K562 (cell line): ENCODE results near the gene CRYBA1. TPM values are rescaled to one million over a fixed set of nuclear protein-coding genes. Genes with fewer than 3 reads are reported as not detected.

ENCODE experiments used
- ATAC-seq: fragments of 200-7000 bp; cut with Tn5 transposase; 3 replicates; pipeline ENCODE4 v1.9.1; 2020; ENCODE audit warnings: moderate library complexity
- BruUV-seq: library from RNA; stranded (reverse); fragments of 400-500 nt; replicated peaks from 2 replicates; lab custom pipeline; 2021; lab: Mats Ljungman, UMichigan
- CTCF ChIA-PET: fragments of 300-600 bp; formaldehyde crosslinking; extraction: SDS; loops from one replicate; lab custom pipeline; 2021; ENCODE audit warnings: low intra/inter-chr PET ratio; lab: Yijun Ruan, JAX
- POLR2A ChIA-PET: fragments of 300-600, 350-650 bp; sonication (Branson Sonifier 250); formaldehyde crosslinking; extraction: SDS; loops from one replicate; lab custom pipeline; 2021; ENCODE audit warnings: antibody characterized with exemption, inconsistent platforms; lab: Yijun Ruan, JAX
- DNase-seq, 4 experiments: peaks; one replicate each; pipeline versions ENCODE4 v3.0.0 to v3.0.0-alpha.2; 2011 to 2018; ENCODE audit warnings: low spot score in 3 of 4, mixed read lengths in 3 of 4; ENCODE audit errors: extremely low read depth in 1 of 4
- FAIRE-seq: peaks from 2 replicates; lab custom pipeline; 2011; peaks lifted over from hg19 to GRCh38; lab: Jason Lieb, UNC
- H2AFZ ChIP-seq: 2 replicates; pipeline ENCODE4 v1.6.0; 2011; ENCODE audit warnings: low read depth, low read length, control low read depth, inconsistent platforms
- H3K27ac ChIP-seq: fragments of 200-600 bp; 3 replicates; pipeline ENCODE4 v1.8.0; 2011; ENCODE audit warnings: low read depth, mild to moderate bottlenecking, control low read depth, inconsistent platforms, low read length, moderate library complexity, mixed read lengths; ENCODE audit errors: extremely low read depth
- H3K27me3 ChIP-seq, 2 experiments: fragments of 300-600 bp in 1 of 2; 2 replicates in 1 of 2; 3 replicates in 1 of 2; pipeline versions ENCODE4 v1.6.0 to v1.8.0; 2011; ENCODE audit warnings: inconsistent platforms in 2 of 2, low read length in 2 of 2, mild to moderate bottlenecking in 1 of 2, mixed read lengths in 1 of 2, moderate library complexity in 1 of 2; ENCODE audit not compliant: control insufficient read depth in 2 of 2, insufficient read depth in 2 of 2
- H3K36me3 ChIP-seq: fragments of 300-600 bp; 3 replicates; pipeline ENCODE4 v1.8.0; 2011; ENCODE audit warnings: mild to moderate bottlenecking, low read length, inconsistent platforms; ENCODE audit not compliant: control insufficient read depth, insufficient read depth
- H3K4me1 ChIP-seq, 2 experiments: fragments of 200-600 bp in 1 of 2; replicated peaks in 1 of 2; 2 replicates in 1 of 2; 3 replicates in 1 of 2; pipeline versions ENCODE4 v1.5.1 to v1.8.0; 2011; ENCODE audit warnings: inconsistent platforms in 2 of 2, low read length in 2 of 2, mild to moderate bottlenecking in 1 of 2, mixed read lengths in 1 of 2, moderate library complexity in 1 of 2; ENCODE audit not compliant: control insufficient read depth in 2 of 2, insufficient read depth in 2 of 2
- H3K4me2 ChIP-seq: 2 replicates; pipeline ENCODE4 v1.6.1; 2011; ENCODE audit warnings: low read length, control low read depth, inconsistent platforms, mixed read lengths; ENCODE audit not compliant: insufficient read depth
- H3K4me3 ChIP-seq: fragments of 200-600 bp; sonication (generic), shearing (Covaris generic); 2 replicates; pipeline ENCODE4 v1.5.1; 2016; ENCODE audit warnings: control low read depth, inconsistent platforms
- H3K79me2 ChIP-seq: fragments of 200-600 bp; 3 replicates; pipeline ENCODE4 v1.8.0; 2011; ENCODE audit warnings: low read length, inconsistent platforms; ENCODE audit not compliant: control insufficient read depth, insufficient read depth
- H3K9ac ChIP-seq, 2 experiments: 2 replicates each; pipeline versions ENCODE4 v1.6.0 to v1.6.1; 2011; ENCODE audit warnings: low read depth in 2 of 2, low read length in 2 of 2, control low read depth in 1 of 2, inconsistent platforms in 1 of 2, mild to moderate bottlenecking in 1 of 2, mixed read lengths in 1 of 2; ENCODE audit not compliant: insufficient read depth in 1 of 2
- H3K9me1 ChIP-seq: one replicate; pipeline ENCODE4 v1.6.0; 2011; ENCODE audit warnings: inconsistent platforms, mild to moderate bottlenecking, low read length, moderate library complexity; ENCODE audit not compliant: control insufficient read depth, insufficient read depth
- H3K9me3 ChIP-seq: replicated peaks from 2 replicates; pipeline ENCODE4 v1.5.1; 2011; ENCODE audit warnings: low read depth, low read length, inconsistent platforms; ENCODE audit not compliant: control insufficient read depth, insufficient read depth
- H4K20me1 ChIP-seq: replicated peaks from 2 replicates; pipeline ENCODE4 v1.6.1; 2011; ENCODE audit warnings: low read length, inconsistent platforms, mixed read lengths; ENCODE audit not compliant: control insufficient read depth, insufficient read depth
- CHD7 ChIP-seq: fragments of 200-600 bp; sonication (generic); IDR thresholded peaks from one replicate; pipeline ENCODE4 v1.6.1; 2012; ENCODE audit warnings: mild to moderate bottlenecking, low read depth, low read length, inconsistent platforms
- E2F3 ChIP-seq: fragments of 250-450 bp; sonication (Bioruptor Pico); IDR thresholded peaks from 2 replicates; pipeline ENCODE4 v1.4.0; 2020; ENCODE audit warnings: mild to moderate bottlenecking
- MYBL2 ChIP-seq, 2 experiments: fragments of 450-650 bp in 1 of 2; sonication (generic) in 1 of 2; formaldehyde crosslinking in 1 of 2; IDR thresholded peaks; 2 replicates each; pipeline versions ENCODE4 v1.6.1 to v1.8.1; 2017 to 2022; ENCODE audit warnings: borderline replicate concordance in 1 of 2, inconsistent platforms in 1 of 2, low read depth in 1 of 2, mild to moderate bottlenecking in 1 of 2, missing genetic modification reagents in 1 of 2, moderate library complexity in 1 of 2
- USF2 ChIP-seq: sonication (generic); formaldehyde crosslinking; IDR thresholded peaks from 2 replicates; pipeline ENCODE4 v1.5.0; 2020; ENCODE audit warnings: missing genetic modification reagents
- ZHX1 ChIP-seq: fragments of 150-350 bp; conservative IDR thresholded peaks from 2 replicates; pipeline ENCODE4 v1.6.1; 2014; ENCODE audit warnings: low read length
- ZNF347 ChIP-seq: fragments of 450-650 bp; formaldehyde crosslinking; IDR thresholded peaks from 2 replicates; pipeline ENCODE4 v1.4.0; 2020; ENCODE audit warnings: low read depth, mild to moderate bottlenecking, moderate library complexity
- ZSCAN29 ChIP-seq: fragments of 450-650 bp; IDR thresholded peaks from 2 replicates; pipeline ENCODE4 v1.6.1; 2017
- WGBS: fragments of 100-300 bp; shearing (Covaris generic); methylation state at CpG from one replicate; pipeline ENCODE4 v1.1.6; 2016; ENCODE audit warnings: low coverage, mixed read lengths; ENCODE audit not compliant: insufficient coverage; ENCODE audit errors: missing lambda C conversion rate; 5-methylcytosine and 5-hydroxymethylcytosine counted together
- in situ Hi-C: fragments of 300-500 bp; cut with MboI; formaldehyde crosslinking; loops from 4 replicates; pipeline ENCODE4 v1.15.0; 2018; ENCODE audit warnings: inconsistent platforms, mixed read lengths
- intact Hi-C: fragments of 100-400 bp; cut with micrococcal nuclease; formaldehyde crosslinking; loops from 2 replicates; pipeline ENCODE4 v1.14.2; 2022
- polyA plus RNA-seq, 8 experiments: library from polyadenylated mRNA; depleted of rRNA in 4 of 8; stranded (reverse) in 5 of 8; unstranded in 3 of 8; fragments of >200 nt; fragmentation: Nextera tagmentation in 2 of 8; fragmentation: Illumina TruSeq in 1 of 8; extraction: Ambion mirVana in 2 of 8; extraction: Trizol in 1 of 8; gene quantifications; 2 replicates each; pipeline versions ENCODE4 v1.2.1 to v1.2.3, GENCODE V29; 2011 to 2014; ENCODE audit warnings: inconsistent platforms in 1 of 8, missing spikeins in 1 of 8
- total RNA-seq, 7 experiments: library from RNA; depleted of rRNA in 6 of 7; stranded (reverse); fragments of >200 nt in 6 of 7; fragmentation: Illumina TruSeq in 2 of 7; extraction: Trizol in 2 of 7; gene quantifications; 2 replicates each; pipeline versions ENCODE4 v1.2.1 to v1.2.3, GENCODE V29; 2011 to 2021; ENCODE audit warnings: low replicate concordance in 1 of 7

CRYBA1 gene
- total and polyA plus RNA-seq, 9 of the 15 experiments (the other 6 are each of a cell fraction or from before 2014, with no cell fraction given), result not detected

DNA sequence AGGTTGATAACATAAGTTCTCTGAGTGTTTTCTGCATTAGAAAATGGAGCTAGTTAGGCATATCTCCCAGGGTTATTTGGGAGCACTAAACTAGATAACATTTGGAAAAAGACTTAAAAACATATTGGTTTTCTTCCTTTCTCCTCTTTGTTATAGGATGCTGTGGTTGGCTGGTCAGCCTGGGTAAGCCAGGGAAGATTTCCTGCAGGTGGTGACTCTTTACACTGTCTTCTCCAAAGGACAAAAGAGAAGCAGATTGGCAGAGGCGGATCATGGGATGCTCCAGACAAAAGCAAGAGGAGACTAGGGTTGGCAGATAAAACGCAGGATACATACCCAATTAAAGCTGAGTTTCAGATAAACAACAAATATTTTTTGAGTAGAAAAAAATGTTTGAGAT, 6.2 kb upstream of the CRYBA1 start:
- FAIRE-seq (no peak), ATAC-seq (no peak), DNase-seq (no peak)
- no peak overlapping the region for H3K9ac ChIP-seq
- in situ Hi-C loops, result no loop called here
- no peaks in the 10 kb centered on the region for H3K27me3 ChIP-seq
- no peaks in the 10 kb centered on the region for H3K9me1 ChIP-seq
- 46% methylated on average over 2 of the region's 2 CpGs for WGBS
- H3K4me3 ChIP-seq, result no peak overlapping the region
- peaks cover 3 to 13% of the 10 kb centered on the region in 2 experiments; a peak in 3 of 5 replicates for H3K4me1 ChIP-seq
- H3K9me3 ChIP-seq, result no peaks in the 10 kb centered on the region
- CTCF ChIA-PET, result interaction anchor here (0.5 to 1.4 kb wide), 2 partner anchors 8 to 21 kb away, joined by 3 to 4 read pairs; no protein-coding TSS in a partner anchor
- no peaks in the 10 kb centered on the region for H3K36me3 ChIP-seq
- intact Hi-C loops, result loop anchor here (10.0 kb wide), 1 partner anchor 96 kb away; no protein-coding TSS in a partner anchor
- POLR2A ChIA-PET, result interaction anchor here (0.7 to 1.2 kb wide), 4 partner anchors 10 to 25 kb away, joined by 3 to 4 read pairs (median 4); no protein-coding TSS in a partner anchor
- H3K27ac ChIP-seq, result no peak overlapping the region
- no peaks in the 10 kb centered on the region for H3K79me2 ChIP-seq
- H2AFZ ChIP-seq, result no peak overlapping the region
- no TSS peak for BruUV-seq
- no peak overlapping the region for H3K4me2 ChIP-seq
- no peaks in the 10 kb centered on the region for H4K20me1 ChIP-seq
- TF ChIP-seq ZSCAN29, result no peak
- no peak for TF ChIP-seq MYBL2 (IDR thresholded peaks at IDR 0.05; ENCODE audit: low read depth)
- no peak for TF ChIP-seq MYBL2 (CRISPR knock-in tag; IDR thresholded peaks at IDR 0.05; ENCODE audit: borderline replicate concordance)
- TF ChIP-seq ZHX1, result no peak
- TF ChIP-seq USF2, result no peak
- no peak for TF ChIP-seq CHD7
- no peak for TF ChIP-seq ZNF347
- TF ChIP-seq E2F3, result no peak
